HG03457 (cell line): ENCODE measurements around the gene RSPRY1.

Source experiments
- ATAC-seq: cut with Tn5 transposase; IDR thresholded peaks from one replicate; pipeline ENCODE4 v1.9.1; 2021; ENCODE audit warnings: moderate number of reproducible peaks; ENCODE audit not compliant: unreplicated experiment

The RSPRY1 gene

DNA sequence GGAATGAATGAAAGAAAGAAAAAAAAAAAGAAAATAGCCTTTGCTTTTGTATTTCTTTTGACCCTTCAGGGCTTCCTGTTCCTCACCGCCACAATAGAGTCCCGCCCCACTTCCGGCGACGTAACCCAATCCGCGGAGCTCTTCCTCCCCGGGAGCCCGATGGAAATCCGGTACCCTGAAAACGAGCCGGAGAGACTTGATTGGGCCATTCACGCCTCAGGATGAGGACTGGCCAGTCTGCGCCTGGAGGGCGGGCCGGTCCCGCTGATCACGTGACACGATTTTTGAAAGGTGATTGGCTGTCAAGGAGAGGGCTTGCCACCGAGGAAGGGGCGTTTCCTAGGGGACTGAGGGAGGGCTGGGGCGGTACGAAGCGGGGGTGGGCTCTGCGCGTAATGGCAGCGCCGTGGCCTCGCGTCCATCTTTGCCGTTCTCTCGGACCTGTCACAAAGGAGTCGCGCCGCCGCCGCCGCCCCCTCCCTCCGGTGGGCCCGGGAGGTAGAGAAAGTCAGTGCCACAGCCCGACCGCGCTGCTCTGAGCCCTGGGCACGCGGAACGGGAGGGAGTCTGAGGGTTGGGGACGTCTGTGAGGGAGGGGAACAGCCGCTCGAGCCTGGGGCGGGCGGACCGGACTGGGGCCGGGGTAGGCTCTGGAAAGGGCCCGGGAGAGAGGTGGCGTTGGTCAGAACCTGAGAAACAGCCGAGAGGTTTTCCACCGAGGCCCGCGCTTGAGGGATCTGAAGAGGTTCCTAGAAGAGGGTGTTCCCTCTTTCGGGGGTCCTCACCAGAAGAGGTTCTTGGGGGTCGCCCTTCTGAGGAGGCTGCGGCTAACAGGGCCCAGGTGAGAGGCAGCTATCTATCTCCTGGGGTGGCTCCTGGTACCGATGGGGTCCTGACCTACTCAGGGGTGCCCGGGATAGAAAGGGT lies at the start of gene RSPRY1, which contains the start of gene PSME3IP1:
RSPRY1 (plus strand) TSS at position 385 of the 927 bp plus-strand sequence. CDS start 18,330 bp downstream, outside the sequence.
PSME3IP1 (minus strand) TSS at position 95 of the 927 bp plus-strand sequence. CDS start 12,185 bp downstream, outside the sequence.
- ATAC-seq: peak; percentile 88

DNA sequence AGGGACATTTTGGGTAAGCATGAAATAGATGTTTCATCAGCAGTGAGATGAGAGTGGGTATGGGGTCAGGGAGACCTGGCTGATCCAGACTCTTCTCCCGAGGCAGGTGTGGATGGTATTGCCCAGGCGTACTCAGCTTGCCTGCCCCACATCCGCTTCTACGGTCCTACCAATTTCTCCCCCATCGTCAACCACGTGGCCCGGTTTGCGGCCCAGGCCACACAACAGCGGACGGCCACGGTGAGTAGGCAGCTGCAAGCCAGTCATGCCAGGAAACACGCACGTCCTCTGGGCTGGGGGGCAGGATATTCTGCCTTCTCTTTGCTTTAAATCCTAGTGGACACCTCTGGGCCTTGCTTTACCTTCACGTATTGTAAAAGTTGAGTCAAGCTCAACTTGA lies 49.1 kb upstream of the RSPRY1 start:
- ATAC-seq: no peak

DNA sequence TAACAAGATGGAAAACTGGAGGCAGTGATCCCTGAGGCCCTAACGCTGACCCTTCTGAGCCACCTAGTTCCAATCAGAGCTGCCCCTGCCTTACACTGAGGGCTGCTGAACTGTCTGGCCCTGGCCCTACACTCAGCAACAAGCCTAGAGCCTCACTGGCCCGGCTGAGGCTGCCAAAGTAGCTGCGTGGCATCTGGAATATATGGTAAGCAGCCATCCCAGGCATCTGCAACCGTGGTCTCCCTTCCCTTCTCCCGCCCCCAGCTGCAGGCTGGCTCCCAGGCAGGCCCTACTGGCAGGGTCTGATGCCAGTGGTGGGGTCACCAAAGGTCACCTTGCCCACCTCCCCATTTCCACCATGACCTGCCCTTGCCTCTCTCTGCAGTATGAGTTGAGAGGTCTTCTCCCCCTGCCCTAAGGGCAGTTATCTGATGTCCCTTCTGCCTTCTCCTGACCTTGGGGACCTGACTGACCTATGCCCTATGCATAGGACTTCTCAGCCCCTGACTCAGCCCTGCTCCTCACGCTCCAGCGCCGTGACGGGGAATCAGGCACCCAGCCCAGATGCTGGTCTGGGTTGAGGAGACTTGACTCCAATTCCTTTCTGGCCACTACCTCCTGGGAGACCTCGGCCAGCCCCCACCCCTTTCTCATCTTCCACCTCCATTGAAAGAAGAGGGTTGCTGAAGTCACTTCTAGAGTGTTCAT lies 48.4 kb upstream of the RSPRY1 start:
- no peak for ATAC-seq

DNA sequence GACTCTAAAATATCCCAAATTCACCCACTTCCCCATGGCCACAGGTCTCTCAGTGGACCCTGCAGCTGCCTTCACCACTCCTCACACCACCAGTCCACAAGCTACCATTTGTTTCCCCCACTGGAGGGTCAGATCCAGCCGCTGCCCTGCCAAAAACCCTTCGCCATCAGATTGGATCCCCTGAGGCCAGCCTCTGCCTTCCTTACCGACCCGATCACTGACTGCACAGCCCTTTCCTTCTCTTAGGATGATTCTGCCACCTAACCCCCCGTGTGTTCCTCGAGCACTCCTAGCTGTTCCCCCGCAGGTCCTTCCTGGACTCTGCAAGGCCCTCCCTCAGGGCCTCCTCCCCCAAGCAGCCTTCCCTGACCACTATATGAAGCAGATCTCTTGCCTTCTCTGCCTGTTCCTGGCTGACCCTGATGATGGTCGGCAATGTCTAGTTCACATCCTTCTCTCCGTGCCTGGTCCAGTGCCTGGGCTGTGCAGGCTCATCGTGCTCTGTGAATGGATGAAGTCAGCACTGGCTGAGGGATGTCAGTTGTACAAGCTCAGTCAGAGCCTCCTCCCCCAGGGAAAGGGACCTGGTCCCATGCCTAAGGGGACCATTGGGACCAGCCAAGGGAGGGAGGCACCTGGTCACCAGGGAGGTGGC lies 47.7 kb upstream of the RSPRY1 start:
- ATAC-seq: no peak

DNA sequence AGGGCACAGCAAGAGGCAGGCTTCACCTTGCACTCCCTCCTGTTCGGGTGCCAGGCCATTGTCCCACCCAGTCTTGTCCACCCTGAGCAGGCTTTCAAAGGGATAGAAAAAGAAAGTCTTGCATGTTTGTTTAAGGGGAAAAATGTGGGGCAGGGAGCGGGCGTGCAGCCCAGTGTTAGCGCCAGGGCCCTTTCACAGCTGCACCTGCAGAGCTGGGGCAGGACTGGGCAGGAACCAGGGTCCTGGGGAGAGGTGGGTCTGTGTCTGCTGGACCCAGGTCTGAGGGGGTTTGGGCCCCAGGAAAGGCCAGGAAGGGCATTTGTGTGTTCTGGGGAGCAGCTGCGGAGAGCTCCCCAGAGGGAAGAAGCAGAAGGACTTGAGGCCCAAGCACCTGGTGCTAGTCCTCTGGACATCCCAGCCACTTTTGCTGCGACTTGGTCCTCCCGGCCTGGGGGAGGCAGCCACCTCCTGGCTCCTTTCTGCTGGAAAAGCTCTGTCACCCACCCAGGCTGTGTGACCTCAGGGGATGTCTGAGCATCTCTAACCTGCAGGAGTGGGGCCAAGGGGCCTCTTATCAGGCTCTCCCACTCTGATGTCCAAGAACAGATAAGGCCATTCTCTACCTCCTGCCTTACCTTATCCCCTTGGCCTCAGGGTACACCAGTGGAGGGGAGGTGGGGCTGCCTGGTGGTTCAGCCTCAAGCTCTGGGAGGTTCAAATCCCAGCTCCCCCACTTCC lies 45.0 kb upstream of the RSPRY1 start:
- no peak for ATAC-seq

DNA sequence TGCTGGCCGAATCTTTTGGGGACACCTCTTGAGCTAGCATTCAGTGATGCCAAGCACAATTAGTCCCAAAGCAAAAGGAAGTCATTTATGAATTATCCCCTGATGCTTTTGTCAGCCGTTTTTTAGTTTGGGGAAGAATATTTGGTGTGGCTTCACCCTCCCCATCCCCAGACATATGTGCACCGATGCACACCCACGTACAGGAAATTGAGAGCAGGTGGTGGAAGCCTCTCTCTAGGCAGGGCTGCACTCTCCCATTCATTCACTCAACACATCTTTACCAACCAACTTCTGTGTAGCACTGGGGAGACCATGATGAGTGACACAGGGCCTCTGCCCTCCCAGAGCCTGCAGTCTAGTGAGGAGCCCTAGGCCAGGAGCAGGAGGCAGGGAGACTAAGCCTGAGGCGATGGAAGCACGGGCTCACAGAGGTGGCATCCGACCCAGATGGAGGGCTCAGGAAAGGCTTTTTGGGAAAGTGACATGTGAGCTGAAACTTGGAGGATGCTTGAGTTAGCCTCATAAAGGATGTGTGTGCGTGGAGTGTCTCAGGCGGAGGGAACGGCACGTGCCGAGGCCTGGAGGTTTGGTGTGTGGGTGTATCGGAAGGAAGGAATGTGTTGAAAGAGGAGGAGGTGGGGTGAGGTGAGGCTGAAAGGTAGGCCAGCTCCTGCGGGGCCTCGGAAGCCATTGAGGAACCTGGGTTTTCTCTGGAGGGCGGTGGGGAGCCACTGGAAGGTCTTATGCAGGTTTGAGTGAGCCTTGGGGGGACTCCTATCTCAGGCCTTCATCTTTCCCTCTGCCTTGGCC lies 44.1 kb upstream of the RSPRY1 start:
- no peak for ATAC-seq

DNA sequence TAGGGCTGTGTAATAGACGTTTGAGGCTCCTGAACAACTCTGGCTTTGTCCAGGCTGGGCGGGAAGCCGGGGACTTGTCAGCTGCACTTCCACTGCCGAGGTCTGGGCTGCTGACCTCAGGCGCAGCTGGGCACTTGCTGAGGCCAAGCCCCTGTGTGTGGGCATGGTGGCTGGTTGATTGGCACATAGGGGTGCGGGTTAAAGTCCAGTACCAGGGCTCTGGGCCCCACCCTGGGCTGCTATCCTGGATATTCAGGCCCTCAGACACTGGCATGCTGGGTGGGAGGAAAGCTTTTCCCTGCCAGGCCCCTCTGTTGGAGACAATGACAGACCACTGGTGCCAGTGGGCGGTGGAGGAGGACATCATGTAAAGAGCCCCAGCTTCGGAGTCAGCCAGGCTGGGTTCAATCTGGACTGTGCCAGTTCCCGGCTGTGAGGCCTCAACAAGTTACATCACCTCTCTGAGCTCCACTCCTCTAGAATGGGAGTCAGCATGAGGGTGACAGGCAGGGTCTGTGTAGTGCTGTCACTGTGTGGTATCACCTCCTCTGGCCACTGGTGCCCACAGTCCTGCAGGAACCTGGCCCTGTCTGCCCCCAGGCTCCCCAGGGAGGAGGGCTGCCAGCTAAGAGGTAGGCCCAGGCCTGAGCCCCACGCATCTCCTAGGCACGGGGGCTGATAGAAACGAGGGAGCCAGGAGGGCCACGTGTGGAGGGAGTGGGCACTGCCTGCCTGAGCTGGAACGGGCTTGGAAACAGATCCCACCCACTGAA lies 42.8 kb upstream of the RSPRY1 start:
- ATAC-seq: no peak

DNA sequence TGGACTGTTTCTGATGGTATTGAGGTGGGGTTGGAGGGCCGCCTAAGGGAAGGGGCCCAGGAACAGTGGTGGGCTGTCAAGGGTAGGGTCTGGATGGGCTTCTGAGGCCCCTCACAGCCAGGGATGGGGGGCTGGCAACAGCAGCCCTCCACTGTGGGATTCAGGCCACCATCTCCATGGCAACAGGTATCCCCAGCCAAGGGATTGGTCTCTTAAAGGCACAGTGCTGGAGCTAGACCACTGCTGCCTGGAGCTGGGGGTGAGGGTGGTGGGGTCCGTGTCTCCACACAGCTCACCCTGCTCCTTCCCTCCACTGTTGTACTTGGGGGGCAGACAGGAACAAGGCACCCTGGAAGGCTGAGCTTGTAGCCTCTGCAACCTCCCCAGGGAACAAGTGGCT lies 42.1 kb upstream of the RSPRY1 start:
- ATAC-seq: no peak

DNA sequence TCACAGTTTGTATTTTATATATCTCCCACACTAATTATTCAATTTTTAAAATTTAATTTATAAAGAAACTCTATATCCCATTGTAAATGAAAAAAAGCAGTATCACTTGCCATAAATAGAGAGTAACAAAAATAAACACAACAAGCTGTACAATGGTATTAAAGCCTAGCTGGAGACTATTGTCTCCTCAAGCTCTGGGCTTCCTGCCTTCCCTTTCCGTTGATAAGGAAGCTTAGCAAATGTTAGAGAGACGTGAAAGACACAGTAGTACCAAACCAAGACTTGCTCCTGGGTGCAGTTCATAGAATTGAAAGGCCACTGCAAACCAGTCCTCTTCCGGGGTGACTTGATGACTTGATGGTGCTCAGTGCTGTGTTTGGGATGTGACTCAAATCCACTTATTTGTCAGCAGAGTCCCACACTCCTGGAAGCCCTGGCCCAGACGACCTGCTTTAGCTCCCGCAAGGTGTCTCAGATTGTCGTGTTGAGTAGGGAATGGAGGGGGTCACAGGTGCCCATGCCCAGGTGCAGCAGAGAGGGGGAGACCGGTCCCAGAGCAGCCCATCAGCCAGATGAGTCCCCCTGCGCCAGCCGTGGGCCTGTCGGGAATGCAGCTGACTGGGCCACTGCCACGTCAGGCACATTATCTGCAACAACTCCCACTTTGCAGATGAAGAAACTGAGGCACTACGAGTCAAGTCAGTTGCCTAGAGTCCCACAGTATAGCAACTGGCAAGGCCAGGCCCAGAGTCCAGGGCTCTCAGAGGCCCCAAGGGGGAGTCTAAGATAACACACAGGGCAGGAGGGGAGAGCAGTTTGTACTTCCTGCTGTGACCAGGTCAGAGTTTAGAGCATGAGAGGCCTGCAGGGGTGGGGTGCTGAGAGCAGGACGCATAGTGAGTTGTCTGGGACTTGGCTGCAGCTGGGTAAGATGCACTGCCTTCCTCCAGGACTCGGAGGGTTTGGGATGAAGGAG lies 40.8 kb upstream of the RSPRY1 start:
- ATAC-seq: no peak

DNA sequence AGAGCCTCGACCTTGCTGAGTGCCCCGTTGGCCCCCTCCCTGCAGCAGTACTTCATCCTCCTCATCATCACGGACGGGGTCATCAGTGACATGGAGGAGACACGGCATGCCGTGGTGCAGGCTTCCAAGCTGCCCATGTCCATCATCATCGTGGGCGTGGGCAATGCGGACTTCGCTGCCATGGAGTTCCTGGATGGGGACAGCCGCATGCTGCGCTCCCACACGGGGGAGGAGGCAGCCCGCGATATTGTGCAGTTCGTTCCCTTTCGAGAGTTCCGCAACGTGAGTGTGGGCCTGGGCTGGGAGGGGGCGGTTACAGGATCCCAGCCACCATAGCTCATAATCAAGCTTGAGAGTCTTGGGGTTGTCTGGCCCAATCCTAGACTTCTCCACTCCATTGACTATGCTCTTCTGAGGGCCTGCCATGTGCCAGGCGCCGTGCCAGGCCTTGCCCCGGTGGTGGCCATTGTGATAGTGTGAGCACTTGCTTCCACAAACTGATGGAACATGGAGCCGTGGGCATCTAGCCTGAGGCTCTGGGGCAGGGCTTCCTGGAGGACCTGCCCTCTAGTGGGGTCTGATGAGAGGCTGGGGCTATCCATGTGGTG lies 40.0 kb upstream of the RSPRY1 start:
- ATAC-seq: no peak

DNA sequence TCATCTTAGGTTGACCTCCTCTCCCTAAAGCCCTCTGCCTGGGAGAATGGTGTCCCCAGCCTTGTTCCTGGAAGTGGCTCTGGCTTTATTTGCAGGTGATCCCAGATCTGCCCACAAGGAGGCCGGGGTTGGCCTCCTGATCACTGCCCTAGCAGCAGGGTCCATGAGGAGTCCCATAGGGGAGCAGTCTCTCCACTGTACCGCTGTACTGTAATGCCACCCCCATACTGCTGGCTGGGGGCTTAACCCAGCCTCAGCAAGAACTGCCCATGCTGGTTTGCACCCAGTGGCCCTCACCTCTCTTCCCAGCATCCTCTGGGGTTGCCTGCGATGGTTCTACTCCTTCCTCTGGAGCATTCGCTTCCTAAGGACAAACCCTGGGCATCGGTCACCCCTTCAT lies 39.4 kb upstream of the RSPRY1 start:
- no peak for ATAC-seq

DNA sequence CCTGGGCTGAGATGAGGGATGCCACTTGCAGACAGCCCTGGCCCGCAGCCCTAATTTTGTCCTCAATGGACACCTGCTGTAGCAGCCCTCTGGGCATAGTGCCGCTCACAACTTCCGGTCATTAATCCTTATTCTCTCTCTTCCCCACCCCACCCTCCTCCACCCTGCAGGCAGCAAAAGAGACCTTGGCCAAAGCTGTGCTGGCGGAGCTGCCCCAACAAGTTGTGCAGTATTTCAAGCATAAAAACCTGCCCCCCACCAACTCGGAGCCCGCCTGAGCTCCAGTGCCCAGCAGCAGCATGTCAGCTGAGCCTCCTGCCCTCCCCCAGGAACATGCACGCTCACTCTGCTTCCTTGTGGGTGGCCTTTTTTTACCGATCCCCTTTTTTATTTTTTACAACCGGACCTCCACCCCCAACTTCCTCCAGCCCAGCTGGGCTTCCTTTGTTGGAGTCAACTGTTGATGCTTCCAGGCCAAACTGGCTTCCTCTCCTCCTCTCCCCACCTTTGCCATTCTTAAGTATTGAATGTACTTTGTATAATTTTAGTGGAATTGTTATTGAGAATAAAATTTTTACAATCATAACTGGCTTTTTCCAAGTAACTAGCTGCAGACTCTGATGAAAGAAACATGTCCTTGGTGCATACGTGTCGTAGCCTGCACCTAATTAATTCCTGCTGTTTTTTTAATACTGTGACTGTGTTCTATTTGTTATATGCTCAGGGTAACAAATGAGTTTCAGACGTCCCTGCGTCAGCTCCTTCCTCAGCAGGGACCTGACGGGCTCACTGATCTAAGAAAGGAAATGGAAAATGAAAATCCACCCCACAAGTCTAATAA lies 38.5 kb upstream of the RSPRY1 start:
- ATAC-seq: no peak

DNA sequence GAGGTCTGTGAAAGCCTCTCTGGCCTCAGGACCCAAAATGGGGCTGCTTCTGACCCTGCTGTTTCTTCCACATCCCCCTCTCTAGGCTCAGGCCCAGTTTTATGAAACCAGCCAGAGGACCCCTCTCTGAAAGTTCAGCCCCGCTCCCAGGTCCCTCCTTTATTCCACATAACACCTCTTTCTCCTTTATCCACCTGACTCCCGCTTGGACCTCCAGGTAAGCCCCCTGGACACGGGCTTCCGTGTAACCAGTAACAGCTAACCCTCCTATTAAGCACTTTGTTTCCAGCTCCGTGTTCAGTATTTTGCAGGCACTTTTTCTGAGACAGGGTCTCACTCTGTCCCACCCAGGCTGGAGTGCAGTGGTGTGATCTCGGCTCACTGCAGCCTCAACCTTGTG lies 37.6 kb upstream of the RSPRY1 start:
- no peak for ATAC-seq

DNA sequence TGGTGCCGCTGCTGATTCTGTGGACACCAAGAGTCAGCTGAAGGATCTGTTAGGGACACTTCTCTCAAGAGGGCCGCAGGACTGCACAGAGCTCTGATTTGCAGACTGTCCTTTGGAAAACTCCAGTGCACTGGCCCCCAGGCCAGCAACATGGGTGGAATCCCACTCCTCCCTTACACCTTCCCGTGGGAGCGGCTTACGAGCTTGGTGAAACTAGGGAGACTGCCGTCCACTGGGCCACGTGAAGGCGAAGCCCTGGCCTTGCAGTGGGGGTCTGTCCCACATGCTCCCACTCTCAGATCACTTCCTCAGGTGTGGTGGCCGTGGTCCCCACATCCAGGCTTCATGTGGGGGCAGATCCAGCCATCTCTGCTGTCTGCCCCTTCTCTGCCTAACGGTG lies 36.7 kb upstream of the RSPRY1 start:
- no peak for ATAC-seq

DNA sequence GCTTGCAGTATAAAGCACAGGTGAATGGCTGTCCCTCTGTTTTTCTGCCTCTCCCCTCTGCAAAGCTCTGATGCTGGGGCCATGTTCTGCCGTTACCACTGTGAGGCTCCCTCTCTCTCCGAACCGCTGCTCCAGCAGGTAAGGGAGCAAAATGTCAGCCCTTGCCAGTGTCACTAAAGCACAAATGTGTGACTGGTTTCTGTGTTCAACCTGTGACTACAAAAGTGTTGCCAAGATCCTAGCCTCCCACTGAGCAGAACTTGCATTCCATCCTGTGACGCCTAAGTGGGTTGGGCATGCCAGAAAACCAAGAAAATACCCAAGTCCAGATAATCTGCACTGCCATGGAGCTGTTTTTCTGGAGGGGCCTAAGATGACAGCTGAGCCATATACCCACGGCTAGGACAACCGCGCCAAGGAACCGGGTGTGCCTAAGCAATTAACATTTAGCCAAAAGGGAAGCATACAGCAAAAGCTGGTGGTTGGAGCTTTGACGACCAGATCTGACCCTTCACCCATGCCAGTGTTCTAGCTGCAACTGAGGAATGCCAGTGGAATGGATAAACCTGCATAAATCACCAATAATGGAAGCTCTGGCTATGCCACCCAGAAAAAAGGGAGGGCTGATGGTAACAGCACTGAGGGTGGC lies 35.3 kb upstream of the RSPRY1 start:
- no peak for ATAC-seq

DNA sequence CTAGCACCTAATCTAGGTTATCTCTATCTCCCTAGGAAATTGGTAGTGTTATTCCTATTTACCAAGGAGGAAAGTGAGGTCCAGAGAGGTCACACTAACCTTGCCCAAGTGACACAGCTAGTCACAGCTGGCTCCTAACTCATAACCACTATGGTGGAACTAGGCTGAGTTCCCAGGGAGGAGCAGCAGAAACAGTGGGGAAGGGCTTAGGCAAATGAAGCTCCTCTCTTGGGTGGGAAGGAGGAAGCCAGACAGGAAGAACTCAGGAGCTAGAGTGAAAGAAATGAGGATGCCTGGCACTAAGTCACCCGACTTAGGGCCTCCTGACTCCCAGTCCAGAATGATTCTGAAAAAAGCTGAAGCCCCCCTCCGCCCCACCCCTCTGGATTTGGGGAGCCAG lies 34.8 kb upstream of the RSPRY1 start:
- no peak for ATAC-seq
